ENCODE data around the gene PDE12.

GRCh38 chr3:57583544-57583943 lies 27.5 kb downstream of the PDE12 start:
- TF ChIP-seq CTCF (IDR thresholded peaks at IDR 0.05) (no peak), POLR2A (IDR thresholded peaks at IDR 0.05) (no peak), POLR2AphosphoS5 (IDR thresholded peaks at IDR 0.05) (no peak)
